ACC112 (cell line): ENCODE results near the gene KANSL1.

Experiments
- H2AFZ ChIP-seq: fragments of 200-600 bp; sonication (generic); one replicate; pipeline ENCODE4 v1.6.0; 2017; ENCODE audit warnings: antibody characterized with exemption, low read length; ENCODE audit not compliant: unreplicated experiment
- H3K27ac ChIP-seq: fragments of 200-600 bp; sonication (generic); 2 replicates; pipeline ENCODE4 v1.5.1; 2014; ENCODE audit warnings: low read depth, mild to moderate bottlenecking, antibody characterized with exemption, low read length, moderate library complexity
- H3K27me3 ChIP-seq: fragments of 200-600 bp; sonication (generic); 2 replicates; pipeline ENCODE4 v1.6.1; 2014; ENCODE audit warnings: mild to moderate bottlenecking, antibody characterized with exemption, low read length, moderate library complexity, mixed read lengths; ENCODE audit not compliant: insufficient read depth
- H3K36me3 ChIP-seq: fragments of 200-600 bp; sonication (generic); 2 replicates; pipeline ENCODE4 v1.6.1; 2016; ENCODE audit warnings: mild to moderate bottlenecking, antibody characterized with exemption, low read length, moderate library complexity, mixed read lengths; ENCODE audit not compliant: insufficient read depth
- H3K4me1 ChIP-seq: fragments of 200-600 bp; sonication (generic); one replicate; pipeline ENCODE4 v1.6.1; 2016; ENCODE audit warnings: low read length, mixed read lengths; ENCODE audit not compliant: insufficient read depth, unreplicated experiment, control insufficient read depth
- H3K4me3 ChIP-seq: fragments of 200-600 bp; sonication (generic); 2 replicates; pipeline ENCODE4 v1.5.1; 2014; ENCODE audit warnings: mild to moderate bottlenecking, low read depth, low read length
- H3K79me2 ChIP-seq: fragments of 200-600 bp; sonication (generic); one replicate; pipeline ENCODE4 v1.6.0; 2016; ENCODE audit warnings: low read length; ENCODE audit not compliant: control insufficient read depth, unreplicated experiment, insufficient read depth

The KANSL1 gene

GRCh38 chr17:46200197-46200596 lies 7.0 kb upstream of the KANSL1 start:
- Histone ChIP-seq H3K27me3 (no peaks in the 10 kb centered on the region), H3K79me2 (peaks cover 42% of the 10 kb centered on the region), H3K27ac (no peak overlapping the region), H2AFZ (no peak overlapping the region), H3K4me1 (peaks cover 8% of the 10 kb centered on the region), H3K36me3 (no peaks in the 10 kb centered on the region), H3K4me3 (no peak overlapping the region)

- Histone ChIP-seq H3K36me3 (no peaks in the 10 kb centered on the region), H3K27ac (no peak overlapping the region), H2AFZ (no peak overlapping the region), H3K27me3 (no peaks in the 10 kb centered on the region), H3K4me3 (no peak overlapping the region), H3K79me2 (peaks cover 46% of the 10 kb centered on the region), H3K4me1 (peaks cover 13% of the 10 kb centered on the region)
Observed at GRCh38 chr17:46199379-46199778, 6.2 kb upstream of the KANSL1 start.

- Histone ChIP-seq H3K27me3 (no peaks in the 10 kb centered on the region), H3K4me1 (peaks cover 16% of the 10 kb centered on the region), H3K27ac (no peak overlapping the region), H2AFZ (no peak overlapping the region), H3K36me3 (no peaks in the 10 kb centered on the region), H3K4me3 (no peak overlapping the region), H3K79me2 (peaks cover 44% of the 10 kb centered on the region)
Observed at GRCh38 chr17:46198233-46198632, 5.0 kb upstream of the KANSL1 start.

GRCh38 chr17:46197530-46197929 lies 4.3 kb upstream of the KANSL1 start:
- H2AFZ ChIP-seq: no peak overlapping the region
- H3K27ac ChIP-seq: no peak overlapping the region
- no peaks in the 10 kb centered on the region for H3K36me3 ChIP-seq
- peaks cover 16% of the 10 kb centered on the region for H3K4me1 ChIP-seq
- no peaks in the 10 kb centered on the region for H3K27me3 ChIP-seq
- H3K79me2 ChIP-seq: peaks cover 43% of the 10 kb centered on the region
- no peak overlapping the region for H3K4me3 ChIP-seq

GRCh38 chr17:46195939-46196716 lies 2.9 kb upstream of the KANSL1 start:
- H3K79me2 ChIP-seq: peaks cover 49% of the 10 kb centered on the region
- H3K4me3 ChIP-seq: no peak overlapping the region
- no peaks in the 10 kb centered on the region for H3K36me3 ChIP-seq
- peaks cover 16% of the 10 kb centered on the region for H3K4me1 ChIP-seq
- H2AFZ ChIP-seq: no peak overlapping the region
- no peak overlapping the region for H3K27ac ChIP-seq
- no peaks in the 10 kb centered on the region for H3K27me3 ChIP-seq

- no peak overlapping the region for H3K27ac ChIP-seq
- peaks cover 53% of the 10 kb centered on the region for H3K79me2 ChIP-seq
- no peaks in the 10 kb centered on the region for H3K27me3 ChIP-seq
- H3K36me3 ChIP-seq: no peaks in the 10 kb centered on the region
- H3K4me1 ChIP-seq: peaks cover 21% of the 10 kb centered on the region
- no peak overlapping the region for H3K4me3 ChIP-seq
- no peak overlapping the region for H2AFZ ChIP-seq
Observed at GRCh38 chr17:46195217-46195855, 2.1 kb upstream of the KANSL1 start.

- Histone ChIP-seq H3K4me1 (peaks cover 27% of the 10 kb centered on the region), H3K27ac (peak overlapping the region; percentile 80), H3K4me3 (peak overlapping the region; percentile 97), H3K27me3 (no peaks in the 10 kb centered on the region), H2AFZ (peak overlapping the region; percentile 93), H3K79me2 (peaks cover 60% of the 10 kb centered on the region), H3K36me3 (no peaks in the 10 kb centered on the region)
Observed at GRCh38 chr17:46194393-46195216, 1.4 kb upstream of the KANSL1 start.

- peak overlapping the region; percentile 80 for H3K27ac ChIP-seq
- peak overlapping the region; percentile 97 for H2AFZ ChIP-seq
- peak overlapping the region; percentile 97 for H3K4me3 ChIP-seq
- H3K79me2 ChIP-seq: peaks cover 61% of the 10 kb centered on the region
- H3K27me3 ChIP-seq: no peaks in the 10 kb centered on the region
- peaks cover 24% of the 10 kb centered on the region for H3K4me1 ChIP-seq
- H3K36me3 ChIP-seq: no peaks in the 10 kb centered on the region
Observed at GRCh38 chr17:46193626-46194392, 580 bp upstream of the KANSL1 start.

- Histone ChIP-seq H3K4me1 (peaks cover 24% of the 10 kb centered on the region), H3K27ac (peak overlapping the region; percentile 83), H3K79me2 (peaks cover 70% of the 10 kb centered on the region), H3K36me3 (no peaks in the 10 kb centered on the region), H3K4me3 (peak overlapping the region; percentile 89), H3K27me3 (no peaks in the 10 kb centered on the region), H2AFZ (no peak overlapping the region)
Observed at GRCh38 chr17:46192439-46193150, 634 bp downstream of the KANSL1 start.

- Histone ChIP-seq H3K27ac (peak overlapping the region; percentile 83), H3K4me3 (peak overlapping the region; percentile 89), H3K4me1 (peaks cover 24% of the 10 kb centered on the region), H3K36me3 (no peaks in the 10 kb centered on the region), H3K79me2 (peaks cover 73% of the 10 kb centered on the region), H2AFZ (no peak overlapping the region), H3K27me3 (no peaks in the 10 kb centered on the region)
Observed at GRCh38 chr17:46192189-46192438, 1.1 kb downstream of the KANSL1 start.
